ENCODE results near the gene SUDS3. TPM values are rescaled to one million over a fixed set of nuclear protein-coding genes. Genes with fewer than 3 reads are reported as not detected.

SUDS3 gene
- polyA plus RNA-seq, 4 donors: 42.5 to 54.7 (median 50.1) TPM

DNA sequence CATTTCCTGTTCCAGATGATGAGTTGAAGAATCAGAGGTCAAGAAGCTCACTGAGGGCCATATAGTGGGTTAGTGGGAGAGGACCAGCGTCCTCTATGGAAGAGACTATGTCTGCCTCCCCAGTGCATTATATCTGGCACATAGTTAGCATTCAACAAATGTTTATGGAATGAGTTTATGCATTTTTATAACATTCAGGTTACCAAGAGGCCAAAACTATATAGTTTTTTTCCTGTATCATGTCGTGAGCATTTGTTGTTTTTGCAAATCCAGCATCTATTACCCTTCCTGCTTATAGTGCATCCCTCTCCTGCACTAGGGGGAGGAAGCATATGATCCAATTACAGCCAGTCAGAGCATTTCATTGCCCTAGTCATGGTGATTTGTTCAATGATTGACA is 60.6 kb downstream of the SUDS3 start:
- no peak for DNase-seq (ENCODE audit: low read depth in 4 of 4, low spot score in 3 of 4)

DNA sequence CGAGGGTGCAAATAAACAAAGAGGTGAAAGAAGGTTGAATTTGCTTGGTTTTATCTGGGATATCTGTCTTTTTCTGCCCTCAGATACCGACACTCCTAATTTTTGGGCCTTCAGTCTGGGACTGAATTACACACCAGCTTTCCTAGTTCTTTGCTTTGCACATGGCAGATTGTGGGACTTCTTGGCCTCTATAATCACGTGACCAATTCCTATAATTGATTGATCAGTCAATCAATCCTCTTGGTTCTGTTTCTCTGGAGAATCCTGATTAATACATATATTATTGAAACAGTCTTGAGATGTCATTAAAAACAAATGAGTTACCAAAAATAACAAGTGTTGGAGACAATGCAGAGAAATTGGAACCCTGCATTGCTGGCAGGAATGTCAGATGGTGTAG is 62.7 kb downstream of the SUDS3 start:
- no peak for DNase-seq (ENCODE audit: low read depth in 4 of 4, low spot score in 3 of 4)

DNA sequence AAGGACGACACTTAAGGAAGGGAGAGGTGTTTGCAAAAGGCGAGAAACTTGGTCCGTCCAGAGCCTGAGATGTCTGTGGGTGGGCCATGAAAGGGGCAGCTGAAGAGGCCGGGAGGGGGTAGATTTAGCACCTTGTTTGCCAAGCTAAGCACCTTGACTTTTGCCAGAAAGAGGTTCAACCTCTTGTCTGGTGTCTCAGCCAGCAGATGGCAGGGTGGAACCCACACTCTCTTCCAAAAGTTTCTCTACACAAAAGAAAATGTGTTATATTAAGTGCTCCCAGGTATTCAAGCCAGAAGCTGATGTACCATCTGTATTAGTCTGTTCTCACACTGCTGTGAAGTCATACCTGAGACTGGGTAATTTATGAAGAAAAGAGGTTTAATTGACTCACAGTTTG is 69.9 kb downstream of the SUDS3 start:
- no peak for DNase-seq (ENCODE audit: low read depth in 4 of 4, low spot score in 3 of 4)

DNA sequence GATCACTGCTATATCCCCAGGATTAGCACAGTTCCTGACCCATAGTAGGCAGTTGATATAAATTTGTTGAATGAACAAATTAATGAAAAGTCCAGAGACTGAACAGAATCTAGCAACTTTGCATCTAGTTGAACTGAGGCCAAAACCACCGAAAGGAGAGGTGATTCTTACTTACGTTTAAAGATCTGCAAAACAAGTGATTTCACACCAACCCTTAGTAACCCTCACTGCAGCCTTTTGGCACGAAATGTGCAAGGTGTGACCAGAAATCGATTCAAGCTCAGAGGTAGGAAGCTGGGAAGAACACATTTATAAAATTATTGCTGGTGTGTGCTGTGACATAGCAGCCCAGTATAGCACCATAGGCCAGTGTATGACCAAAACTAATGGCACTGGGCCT is 70.8 kb downstream of the SUDS3 start:
- no peak for DNase-seq (ENCODE audit: low read depth in 4 of 4, low spot score in 3 of 4)

DNA sequence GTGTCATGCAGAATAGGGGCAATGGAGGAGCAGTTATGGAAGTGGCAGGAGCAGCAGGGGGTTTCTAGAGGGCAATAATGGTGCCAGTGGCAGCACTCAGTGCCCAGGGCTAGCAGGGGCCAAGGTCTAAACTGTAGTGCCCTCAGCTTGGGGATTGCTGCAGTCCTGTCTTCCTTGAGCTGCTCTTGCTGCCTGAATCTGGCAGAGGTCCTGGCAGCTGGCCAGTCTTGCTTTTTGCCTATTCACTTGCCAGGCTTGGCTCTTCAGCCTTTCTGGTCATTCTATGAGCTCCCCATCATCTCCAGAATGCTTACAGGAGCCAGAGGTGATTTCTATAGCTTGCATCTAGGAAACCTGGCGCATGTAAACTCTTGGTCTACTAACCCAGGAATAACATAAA is 72.0 kb downstream of the SUDS3 start:
- DNase-seq (ENCODE audit: low read depth in 4 of 4, low spot score in 3 of 4): no peak

DNA sequence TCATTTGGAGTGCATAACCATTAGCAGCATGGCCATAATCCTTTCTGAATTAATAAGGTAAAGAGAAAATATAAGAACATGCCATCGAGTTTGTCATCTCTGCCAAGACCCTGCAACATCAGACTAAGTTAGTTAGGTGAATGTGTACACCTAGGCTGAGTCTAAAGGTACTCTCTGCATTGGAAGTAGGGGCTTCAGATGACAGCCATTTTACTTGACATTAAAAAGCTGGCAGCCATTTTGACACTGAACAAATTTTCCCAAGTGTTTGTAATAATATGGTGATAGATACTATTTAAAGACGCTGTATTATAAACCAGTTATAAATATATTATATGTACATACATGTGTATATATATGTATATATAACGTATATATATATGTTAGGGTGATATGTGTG is 79.0 kb downstream of the SUDS3 start:
- DNase-seq (ENCODE audit: low read depth in 4 of 4, low spot score in 3 of 4): no peak

DNA sequence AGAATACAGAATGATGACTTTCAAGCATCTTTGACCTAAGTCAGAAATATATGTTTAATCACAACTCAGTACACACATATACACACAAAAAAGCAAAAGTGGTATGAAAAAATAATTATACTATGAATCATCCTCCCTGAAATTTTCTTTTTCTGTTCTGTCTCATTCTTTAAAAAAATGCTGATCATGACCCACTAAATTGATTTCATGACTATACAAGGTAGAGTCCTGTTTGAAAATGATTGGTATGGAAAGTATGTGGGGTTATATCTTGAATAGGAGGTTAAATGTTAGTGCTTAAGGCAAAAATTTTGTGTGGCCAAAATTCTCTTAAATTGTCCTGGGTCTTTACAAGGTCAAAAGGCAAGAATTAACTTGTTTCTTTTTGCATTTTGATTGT is 80.4 kb downstream of the SUDS3 start:
- DNase-seq (ENCODE audit: low read depth in 4 of 4, low spot score in 3 of 4): no peak

DNA sequence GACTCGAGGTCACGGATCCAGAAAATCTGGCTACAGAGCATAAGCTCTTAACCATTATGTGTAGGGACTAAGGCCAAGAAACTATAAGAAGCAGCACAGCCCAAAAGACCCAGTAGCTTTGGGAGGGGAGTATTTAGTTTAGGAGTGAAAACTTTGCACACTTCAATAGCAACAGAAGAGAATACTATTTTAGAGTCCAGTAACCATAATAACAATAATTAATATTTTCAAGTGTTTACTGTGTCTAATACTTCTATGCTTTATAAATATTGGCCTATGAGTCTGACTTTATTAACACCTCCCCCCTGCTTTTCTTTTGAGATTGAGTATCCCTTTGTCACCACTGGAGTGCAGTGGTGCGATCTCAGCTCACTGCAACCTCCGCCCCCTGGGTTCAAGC is 82.8 kb downstream of the SUDS3 start:
- DNase-seq (ENCODE audit: low read depth in 4 of 4, low spot score in 3 of 4): no peak

DNA sequence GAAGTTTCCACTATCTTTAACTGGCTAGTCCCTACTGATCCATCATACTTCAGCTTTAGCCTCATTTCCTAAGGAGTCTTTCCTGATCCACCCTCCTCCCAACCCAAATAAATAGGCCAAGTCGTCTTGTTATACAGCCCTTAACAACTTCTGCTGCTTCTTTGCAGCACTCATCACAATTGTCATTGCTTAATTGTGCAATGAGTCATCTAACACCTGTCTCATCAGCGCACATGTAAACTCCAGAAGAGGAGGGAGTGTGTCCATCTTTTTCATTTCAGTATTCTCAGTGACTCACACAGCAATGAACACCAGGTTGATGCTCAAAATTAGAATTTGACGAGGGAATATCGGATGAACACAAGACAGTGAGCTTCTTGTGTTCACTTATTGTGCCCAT is 87.3 kb downstream of the SUDS3 start:
- no peak for DNase-seq (ENCODE audit: low read depth in 4 of 4, low spot score in 3 of 4)

DNA sequence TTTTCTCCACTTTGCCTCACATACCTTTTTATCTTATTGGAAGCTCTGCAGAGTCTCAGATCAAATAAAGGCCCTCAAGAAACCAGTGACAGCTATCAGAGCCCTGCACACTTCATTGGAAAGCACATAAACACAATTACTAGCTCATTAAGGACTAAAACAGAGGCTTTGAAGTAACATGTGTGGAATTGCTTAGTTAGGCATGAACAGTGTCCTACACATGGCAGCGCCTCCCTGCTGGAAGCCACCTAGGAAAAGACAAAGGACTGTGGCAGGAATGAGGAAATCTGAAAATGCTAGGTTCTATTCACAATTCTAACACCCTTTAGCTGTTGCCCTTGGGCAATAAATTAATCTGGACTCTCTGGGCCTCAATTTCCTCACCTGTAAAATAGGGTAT is 89.4 kb downstream of the SUDS3 start:
- no peak for DNase-seq (ENCODE audit: low read depth in 4 of 4, low spot score in 3 of 4)

Other genes starting within 250 kb of the SUDS3 start
- gene PEBP1, start 240.4 kb upstream of the SUDS3 start, polyA plus RNA-seq (ENCODE audit: insufficient read length in 4 of 4): 100 to 1,000 TPM; 322 to 352 (median 342) TPM
- 10 to 100 TPM; 25.8 to 35.5 (median 32.9) TPM for gene TAOK3, start 3.6 kb upstream of the SUDS3 start, polyA plus RNA-seq (ENCODE audit: insufficient read length in 4 of 4)

All from right renal pelvis (tissue), 4 donors.